Progenitor cell of endocrine pancreas (in vitro differentiated cells): Measurements from ENCODE around the gene KCNJ9. TPM values are rescaled to one million over a fixed set of nuclear protein-coding genes. Genes with fewer than 3 reads are reported as not detected.
A peak's percentile ranks its signal among the peaks of the same experiment; 100 is the strongest.
"Not testable (repeated sequence)": the region's sequence is repeated elsewhere in the genome, so short reads cannot be mapped to it uniquely, and the experiment has no call there.

Experiments used
- DNase-seq: peaks from one replicate; pipeline ENCODE4 v3.0.0; 2021; ENCODE audit warnings: low spot score; ENCODE audit not compliant: unreplicated experiment
- H3K27ac Mint-ChIP-seq: 2 replicates; pipeline ENCODE4 v1.8.0; 2021; ENCODE audit warnings: mild to moderate bottlenecking, moderate library complexity, mixed read lengths
- H3K27me3 Mint-ChIP-seq: 2 replicates; pipeline ENCODE4 v1.8.0; 2021; ENCODE audit warnings: mixed read lengths
- H3K36me3 Mint-ChIP-seq: 2 replicates; pipeline ENCODE4 v1.8.0; 2022; ENCODE audit warnings: mixed read lengths; ENCODE audit not compliant: insufficient read depth
- H3K4me1 Mint-ChIP-seq: 2 replicates; pipeline ENCODE4 v1.8.0; 2021; ENCODE audit warnings: low read depth, mixed read lengths
- H3K4me3 Mint-ChIP-seq: 2 replicates; pipeline ENCODE4 v1.8.0; 2021; ENCODE audit warnings: low read depth, mild to moderate bottlenecking, moderate library complexity, mixed read lengths
- H3K9me3 Mint-ChIP-seq: 2 replicates; pipeline ENCODE4 v1.8.0; 2021; ENCODE audit warnings: low read depth, mixed read lengths
- total RNA-seq: library from RNA; stranded (reverse); gene quantifications from 2 replicates; pipeline ENCODE4 v1.2.1, GENCODE V29; 2021
- TF ChIP-seq, protein P1 (sequence below): fragments of 200-600 bp; sonication (generic); IDR thresholded peaks from one replicate; pipeline ENCODE4 v1.5.0; 2021; ENCODE audit warnings: antibody characterized with exemption, mild to moderate bottlenecking; ENCODE audit not compliant: unreplicated experiment

The KCNJ9 gene
- total RNA-seq, 1 donor from 2014 or later: not detected

GRCh38 chr1:160046494-160047110 is 34.7 kb upstream of the KCNJ9 start:
- peaks cover 56% of the 10 kb centered on the region for H3K27me3 Mint-ChIP-seq

GRCh38 chr1:160047111-160047991 is 34.0 kb upstream of the KCNJ9 start:
- no peaks in the 10 kb centered on the region for H3K9me3 Mint-ChIP-seq
- peak overlapping the region; percentile 24 for H3K27ac Mint-ChIP-seq
- TF ChIP-seq, protein P1, sequence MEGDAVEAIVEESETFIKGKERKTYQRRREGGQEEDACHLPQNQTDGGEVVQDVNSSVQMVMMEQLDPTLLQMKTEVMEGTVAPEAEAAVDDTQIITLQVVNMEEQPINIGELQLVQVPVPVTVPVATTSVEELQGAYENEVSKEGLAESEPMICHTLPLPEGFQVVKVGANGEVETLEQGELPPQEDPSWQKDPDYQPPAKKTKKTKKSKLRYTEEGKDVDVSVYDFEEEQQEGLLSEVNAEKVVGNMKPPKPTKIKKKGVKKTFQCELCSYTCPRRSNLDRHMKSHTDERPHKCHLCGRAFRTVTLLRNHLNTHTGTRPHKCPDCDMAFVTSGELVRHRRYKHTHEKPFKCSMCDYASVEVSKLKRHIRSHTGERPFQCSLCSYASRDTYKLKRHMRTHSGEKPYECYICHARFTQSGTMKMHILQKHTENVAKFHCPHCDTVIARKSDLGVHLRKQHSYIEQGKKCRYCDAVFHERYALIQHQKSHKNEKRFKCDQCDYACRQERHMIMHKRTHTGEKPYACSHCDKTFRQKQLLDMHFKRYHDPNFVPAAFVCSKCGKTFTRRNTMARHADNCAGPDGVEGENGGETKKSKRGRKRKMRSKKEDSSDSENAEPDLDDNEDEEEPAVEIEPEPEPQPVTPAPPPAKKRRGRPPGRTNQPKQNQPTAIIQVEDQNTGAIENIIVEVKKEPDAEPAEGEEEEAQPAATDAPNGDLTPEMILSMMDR: no peak

More at GRCh38 chr1:160046494-160047110, 34.7 kb upstream of the KCNJ9 start:
- TF ChIP-seq, protein P1: peak; percentile 62
- Mint-ChIP-seq H3K9me3 (no peaks in the 10 kb centered on the region), H3K4me3 (no peak overlapping the region), H3K27ac (peak overlapping the region; percentile 24), H3K36me3 (no peaks in the 10 kb centered on the region), H3K4me1 (peaks cover 14% of the 10 kb centered on the region)
- no peak for DNase-seq

DNA sequence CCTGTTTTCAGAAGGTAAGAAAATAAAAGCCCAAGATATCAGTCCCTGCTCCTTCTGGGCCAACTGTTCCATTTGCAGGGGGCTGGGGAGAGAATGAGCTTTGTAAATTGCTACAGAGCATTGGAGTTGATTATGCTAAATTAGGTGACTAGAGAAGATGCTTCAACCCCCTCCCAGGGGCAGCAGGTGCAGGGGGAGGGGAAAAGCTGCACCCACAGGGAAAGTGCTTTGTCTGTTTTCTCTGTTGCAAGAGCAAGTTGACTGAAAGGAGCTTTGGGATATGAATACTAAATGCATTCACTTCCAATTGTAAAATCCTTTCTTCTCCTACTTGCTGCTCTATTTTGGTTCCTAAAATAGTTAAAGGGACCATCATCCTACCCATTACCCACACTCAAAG is 33.0 kb upstream of the KCNJ9 start:
- Mint-ChIP-seq H3K4me1 (peaks cover 14% of the 10 kb centered on the region), H3K27ac (no peak overlapping the region), H3K9me3 (no peaks in the 10 kb centered on the region), H3K4me3 (no peak overlapping the region), H3K36me3 (no peaks in the 10 kb centered on the region), H3K27me3 (peaks cover 69% of the 10 kb centered on the region)
- no peak for DNase-seq
- TF ChIP-seq, protein P1: no peak

More at GRCh38 chr1:160047111-160047991, 34.0 kb upstream of the KCNJ9 start:
- H3K36me3 Mint-ChIP-seq: no peaks in the 10 kb centered on the region
- H3K27me3 Mint-ChIP-seq: peaks cover 64% of the 10 kb centered on the region
- no peak for DNase-seq
- H3K4me3 Mint-ChIP-seq: no peak overlapping the region
- H3K4me1 Mint-ChIP-seq: peaks cover 14% of the 10 kb centered on the region

GRCh38 chr1:160049101-160049500 is 32.2 kb upstream of the KCNJ9 start:
- DNase-seq: no peak
- no peak overlapping the region for H3K4me3 Mint-ChIP-seq
- H3K36me3 Mint-ChIP-seq: no peaks in the 10 kb centered on the region
- TF ChIP-seq, protein P1: no peak
- H3K4me1 Mint-ChIP-seq: peaks cover 14% of the 10 kb centered on the region
- peaks cover 69% of the 10 kb centered on the region for H3K27me3 Mint-ChIP-seq
- no peaks in the 10 kb centered on the region for H3K9me3 Mint-ChIP-seq
- no peak overlapping the region for H3K27ac Mint-ChIP-seq

GRCh38 chr1:160050182-160050581 is 31.2 kb upstream of the KCNJ9 start:
- Mint-ChIP-seq H3K27me3 (peaks cover 63% of the 10 kb centered on the region), H3K4me1 (peaks cover 14% of the 10 kb centered on the region)

More at GRCh38 chr1:160050182-160050581, 31.2 kb upstream of the KCNJ9 start:
- H3K36me3 Mint-ChIP-seq, H3K9me3 Mint-ChIP-seq, H3K27ac Mint-ChIP-seq, DNase-seq, H3K4me3 Mint-ChIP-seq: not testable (repeated sequence)
